ENCODE results near the gene RTN4RL2.

The RTN4RL2 gene

GRCh38 chr11:57422669-57423068, 37.7 kb upstream of the RTN4RL2 start:
- DNase-seq (ENCODE audit: insufficient read length, low spot score) (no peak), FAIRE-seq (peak; percentile 71)
- TF ChIP-seq TAF1 (IDR thresholded peaks at IDR 0.05; ENCODE audit: low read depth, low read length): no peak
- TF ChIP-seq POLR2AphosphoS5 (IDR thresholded peaks at IDR 0.05; ENCODE audit: low read depth, low read length): no peak
- TF ChIP-seq POLR2A (IDR thresholded peaks at IDR 0.05; ENCODE audit: low read depth, low read length): peak; percentile 32; the same call in 1 of the 2 replicates
- no peak for TF ChIP-seq POU2F2 (IDR thresholded peaks at IDR 0.05; ENCODE audit: low read depth, low read length)
- no peak for TF ChIP-seq PAX5 (IDR thresholded peaks at IDR 0.05; ENCODE audit: insufficient read depth, low read length, severe bottlenecking)
- no peak for TF ChIP-seq SPI1 (IDR thresholded peaks at IDR 0.05; ENCODE audit: low read depth, low read length)

GRCh38 chr11:57424137-57424791, 36.1 kb upstream of the RTN4RL2 start:
- DNase-seq (ENCODE audit: insufficient read length, low spot score): no peak
- TF ChIP-seq POLR2AphosphoS5 (IDR thresholded peaks at IDR 0.05; ENCODE audit: low read depth, low read length) (no peak; the same call in 1 of the 2 replicates), SPI1 (IDR thresholded peaks at IDR 0.05; ENCODE audit: low read depth, low read length) (no peak), POU2F2 (IDR thresholded peaks at IDR 0.05; ENCODE audit: low read depth, low read length) (no peak), POLR2A (IDR thresholded peaks at IDR 0.05; ENCODE audit: low read depth, low read length) (no peak; the same call in 1 of the 2 replicates), TAF1 (IDR thresholded peaks at IDR 0.05; ENCODE audit: low read depth, low read length) (no peak), PAX5 (IDR thresholded peaks at IDR 0.05; ENCODE audit: insufficient read depth, low read length, severe bottlenecking) (no peak)
- peak; percentile 82 for FAIRE-seq

- TF ChIP-seq POLR2A (IDR thresholded peaks at IDR 0.05; ENCODE audit: low read depth, low read length): peak; percentile 79
- peak; percentile 60 for TF ChIP-seq TAF1 (IDR thresholded peaks at IDR 0.05; ENCODE audit: low read depth, low read length)
- no peak; the same call in none of the 2 replicates for TF ChIP-seq POLR2AphosphoS5 (IDR thresholded peaks at IDR 0.05; ENCODE audit: low read depth, low read length)
- TF ChIP-seq SPI1 (IDR thresholded peaks at IDR 0.05; ENCODE audit: low read depth, low read length): peak; percentile 62
- peak; percentile 83 for TF ChIP-seq POU2F2 (IDR thresholded peaks at IDR 0.05; ENCODE audit: low read depth, low read length)
- no peak for FAIRE-seq
- DNase-seq (ENCODE audit: insufficient read length, low spot score): peak; percentile 60
Observed at GRCh38 chr11:57424792-57425564, 35.4 kb upstream of the RTN4RL2 start.

- DNase-seq (ENCODE audit: insufficient read length, low spot score) (no peak), FAIRE-seq (no peak)
Observed at GRCh38 chr11:57425565-57426438, 34.5 kb upstream of the RTN4RL2 start.

GRCh38 chr11:57426439-57426928, 33.8 kb upstream of the RTN4RL2 start:
- no peak for TF ChIP-seq POU2F2 (IDR thresholded peaks at IDR 0.05; ENCODE audit: low read depth, low read length)
- no peak for TF ChIP-seq POLR2A (IDR thresholded peaks at IDR 0.05; ENCODE audit: low read depth, low read length)
- no peak; the same call in 1 of the 2 replicates for TF ChIP-seq POLR2AphosphoS5 (IDR thresholded peaks at IDR 0.05; ENCODE audit: low read depth, low read length)
- TF ChIP-seq PAX5 (IDR thresholded peaks at IDR 0.05; ENCODE audit: insufficient read depth, low read length, severe bottlenecking): no peak
- TF ChIP-seq SPI1 (IDR thresholded peaks at IDR 0.05; ENCODE audit: low read depth, low read length): no peak
- no peak for TF ChIP-seq TAF1 (IDR thresholded peaks at IDR 0.05; ENCODE audit: low read depth, low read length)
- DNase-seq (ENCODE audit: insufficient read length, low spot score) (no peak), FAIRE-seq (no peak)

More at GRCh38 chr11:57425565-57426438, 34.5 kb upstream of the RTN4RL2 start:
- TF ChIP-seq POU2F2 (IDR thresholded peaks at IDR 0.05; ENCODE audit: low read depth, low read length) (no peak), POLR2A (IDR thresholded peaks at IDR 0.05; ENCODE audit: low read depth, low read length) (no peak), POLR2AphosphoS5 (IDR thresholded peaks at IDR 0.05; ENCODE audit: low read depth, low read length) (no peak)

- peak; percentile 58 for DNase-seq (ENCODE audit: insufficient read length, low spot score)
- TF ChIP-seq PAX5 (IDR thresholded peaks at IDR 0.05; ENCODE audit: insufficient read depth, low read length, severe bottlenecking) (no peak), SPI1 (IDR thresholded peaks at IDR 0.05; ENCODE audit: low read depth, low read length) (peak; percentile 31; the same call in 1 of the 2 replicates), POU2F2 (IDR thresholded peaks at IDR 0.05; ENCODE audit: low read depth, low read length) (no peak), TAF1 (IDR thresholded peaks at IDR 0.05; ENCODE audit: low read depth, low read length) (peak; percentile 63), POLR2AphosphoS5 (IDR thresholded peaks at IDR 0.05; ENCODE audit: low read depth, low read length) (peak; percentile 80), POLR2A (IDR thresholded peaks at IDR 0.05; ENCODE audit: low read depth, low read length) (peak; percentile 90)
- peak; percentile 98 for FAIRE-seq
Observed at GRCh38 chr11:57426929-57427726, 33.2 kb upstream of the RTN4RL2 start, which contains the start of gene SLC43A3. SLC43A3 (minus strand) TSS chr11:57427121; CDS start chr11:57426172, 949 bp downstream.

- TF ChIP-seq POLR2AphosphoS5 (IDR thresholded peaks at IDR 0.05; ENCODE audit: low read depth, low read length) (no peak), POLR2A (IDR thresholded peaks at IDR 0.05; ENCODE audit: low read depth, low read length) (no peak), TAF1 (IDR thresholded peaks at IDR 0.05; ENCODE audit: low read depth, low read length) (no peak), SPI1 (IDR thresholded peaks at IDR 0.05; ENCODE audit: low read depth, low read length) (no peak), POU2F2 (IDR thresholded peaks at IDR 0.05; ENCODE audit: low read depth, low read length) (no peak), PAX5 (IDR thresholded peaks at IDR 0.05; ENCODE audit: insufficient read depth, low read length, severe bottlenecking) (no peak)
- FAIRE-seq: no peak
- no peak for DNase-seq (ENCODE audit: insufficient read length, low spot score)
Observed at GRCh38 chr11:57427727-57428082, 32.6 kb upstream of the RTN4RL2 start.

- no peak for DNase-seq (ENCODE audit: insufficient read length, low spot score)
Observed at GRCh38 chr11:57428643-57429042, 31.7 kb upstream of the RTN4RL2 start.

More at GRCh38 chr11:57428643-57429042, 31.7 kb upstream of the RTN4RL2 start:
- TF ChIP-seq POLR2AphosphoS5 (IDR thresholded peaks at IDR 0.05; ENCODE audit: low read depth, low read length) (no peak), PAX5 (IDR thresholded peaks at IDR 0.05; ENCODE audit: insufficient read depth, low read length, severe bottlenecking) (no peak), SPI1 (IDR thresholded peaks at IDR 0.05; ENCODE audit: low read depth, low read length) (no peak), POLR2A (IDR thresholded peaks at IDR 0.05; ENCODE audit: low read depth, low read length) (no peak), TAF1 (IDR thresholded peaks at IDR 0.05; ENCODE audit: low read depth, low read length) (no peak), POU2F2 (IDR thresholded peaks at IDR 0.05; ENCODE audit: low read depth, low read length) (no peak)
- no peak for FAIRE-seq
